GM19023 (cell line): ENCODE results near the gene ERC1.
"Not testable (repeated sequence)": the region's sequence is repeated elsewhere in the genome, so short reads cannot be mapped to it uniquely, and the experiment has no call there.

Experiments
- ATAC-seq: cut with Tn5 transposase; IDR thresholded peaks from one replicate; pipeline ENCODE4 v1.9.1; 2021; ENCODE audit warnings: mild to moderate bottlenecking, moderate library complexity; ENCODE audit not compliant: unreplicated experiment

The ERC1 gene

DNA sequence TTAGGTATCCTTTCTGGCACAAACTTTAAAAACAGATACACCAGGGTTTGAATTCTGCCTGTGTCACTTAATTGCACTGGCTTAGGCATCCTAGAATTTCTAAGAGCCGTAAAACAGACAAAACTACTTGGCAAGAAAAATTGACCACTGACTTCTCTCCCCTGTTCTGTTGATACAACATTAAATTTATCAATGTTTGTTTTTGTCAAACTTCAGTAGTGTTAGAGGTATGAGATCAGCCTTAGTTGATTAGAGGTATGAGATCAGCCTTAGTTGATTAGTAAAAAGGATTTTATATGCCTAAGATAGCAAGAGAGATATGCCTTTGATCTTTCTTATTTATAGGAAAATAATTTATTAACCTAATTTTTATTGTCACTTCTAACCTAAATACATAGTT is 320.1 kb downstream of the ERC1 start:
- no peak for ATAC-seq

- ATAC-seq = no peak
Measured at GRCh38 chr12:1313906-1314305, 322.9 kb downstream of the ERC1 start.

GRCh38 chr12:1314523-1314922 is 323.5 kb downstream of the ERC1 start:
- ATAC-seq = no peak

DNA sequence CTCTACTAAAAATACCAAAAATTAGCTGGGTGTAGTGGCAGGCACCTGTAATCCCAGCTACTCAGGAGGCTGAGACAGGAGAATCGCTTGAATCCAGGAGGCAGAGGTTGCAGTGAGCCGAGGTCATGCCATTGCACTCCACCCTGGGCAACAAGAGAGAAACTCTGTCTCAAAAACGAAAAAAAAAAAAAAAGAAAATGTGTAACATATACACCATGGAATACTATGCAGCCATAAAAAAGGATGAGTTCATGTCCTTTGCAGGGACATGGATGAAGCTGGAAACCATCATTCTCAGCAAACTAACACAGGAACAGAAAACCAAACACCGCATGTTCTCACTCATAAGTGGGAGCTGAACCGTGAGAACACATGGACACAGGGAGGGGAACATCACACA is 326.0 kb downstream of the ERC1 start:
- not testable (repeated sequence) for ATAC-seq

GRCh38 chr12:1318327-1319031 is 327.5 kb downstream of the ERC1 start:
- no peak for ATAC-seq

- ATAC-seq = no peak
Measured at GRCh38 chr12:1319212-1319611, 328.2 kb downstream of the ERC1 start.

DNA sequence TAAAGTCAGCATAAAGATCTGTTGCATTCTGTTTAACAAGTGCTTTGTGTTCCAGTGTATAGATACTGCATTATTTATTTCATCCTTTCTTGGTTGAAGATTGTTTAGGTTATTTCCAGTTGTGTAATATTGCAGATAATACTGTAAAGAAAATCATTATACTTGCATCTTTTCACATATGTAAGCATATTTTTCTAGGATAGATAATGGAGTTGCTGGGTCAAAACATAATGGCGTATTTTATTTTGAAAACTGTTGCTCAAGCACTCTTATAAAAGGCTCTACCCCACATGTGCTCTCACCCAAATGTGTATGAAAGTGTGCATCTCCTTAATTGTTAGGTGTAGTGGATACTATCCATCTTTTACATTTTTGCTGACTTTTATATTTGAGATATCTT is 329.0 kb downstream of the ERC1 start:
- no peak for ATAC-seq

DNA sequence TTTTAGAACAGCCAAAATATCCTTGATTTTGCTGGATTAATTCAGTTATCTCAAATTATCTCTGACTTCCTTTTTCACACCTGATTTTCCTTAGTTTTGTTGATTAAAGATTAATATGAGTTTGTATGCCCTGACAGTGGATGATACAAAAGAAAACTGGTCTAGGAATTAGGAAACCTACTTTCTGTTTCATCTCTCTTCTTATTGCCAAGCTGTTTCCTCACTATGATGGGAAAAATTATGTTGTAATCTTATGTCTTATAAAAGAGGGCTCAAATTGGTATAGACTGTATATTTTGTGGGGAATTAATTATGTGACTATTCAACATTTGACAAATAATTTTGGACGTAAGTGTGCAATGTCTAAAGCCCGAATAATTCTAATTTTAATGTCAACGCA is 331.8 kb downstream of the ERC1 start:
- ATAC-seq = no peak

- ATAC-seq = no peak
Measured at GRCh38 chr12:1324099-1324498, 333.1 kb downstream of the ERC1 start.

- ATAC-seq = no peak
Measured at GRCh38 chr12:1324910-1325309, 333.9 kb downstream of the ERC1 start.

GRCh38 chr12:1325666-1326065 is 334.6 kb downstream of the ERC1 start:
- no peak for ATAC-seq

GRCh38 chr12:1326258-1326657 is 335.2 kb downstream of the ERC1 start:
- ATAC-seq = no peak

- ATAC-seq = no peak
Measured at GRCh38 chr12:1328391-1328790, 337.4 kb downstream of the ERC1 start.

- ATAC-seq = no peak
Measured at GRCh38 chr12:1329784-1330476, 338.9 kb downstream of the ERC1 start.

DNA sequence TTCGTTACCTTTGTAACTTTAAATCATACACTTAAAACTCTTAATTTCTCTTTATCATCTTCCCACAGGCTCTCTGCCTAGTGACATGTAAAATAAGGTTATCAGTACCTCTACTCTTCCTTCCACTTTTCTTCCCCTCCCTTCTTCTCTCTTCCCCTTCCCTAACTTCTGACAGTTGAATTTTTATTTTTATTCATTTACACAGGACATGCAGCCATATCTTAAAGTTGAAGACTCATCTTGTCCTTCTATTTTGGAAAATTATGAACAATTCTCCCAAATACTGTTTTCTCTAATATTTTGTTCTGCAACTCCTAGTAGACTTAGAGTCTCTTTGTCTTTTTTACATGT is 339.4 kb downstream of the ERC1 start:
- no peak for ATAC-seq

DNA sequence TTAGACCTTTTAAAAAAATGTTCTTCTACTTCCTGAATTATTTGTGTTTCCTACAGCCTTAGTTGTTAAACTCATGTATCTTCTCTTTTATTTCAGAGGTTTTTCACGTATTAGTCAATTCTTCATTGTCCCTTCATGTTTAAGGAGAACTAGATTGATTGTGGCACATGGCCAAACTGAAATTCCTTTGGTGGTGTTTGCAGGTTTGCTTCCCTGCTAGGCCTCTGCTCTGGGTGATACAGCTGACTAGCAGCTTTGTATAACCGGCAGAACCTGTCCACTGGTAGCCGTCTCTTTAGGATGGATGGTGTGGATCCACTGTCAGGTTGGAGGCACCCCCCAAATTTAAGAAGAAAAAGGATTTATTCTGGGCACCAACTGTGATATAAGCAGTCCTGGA is 341.3 kb downstream of the ERC1 start:
- no peak for ATAC-seq

GRCh38 chr12:1338483-1339177 is 347.6 kb downstream of the ERC1 start:
- ATAC-seq = no peak

- not testable (repeated sequence) for ATAC-seq
Measured at GRCh38 chr12:1339178-1339541, 348.1 kb downstream of the ERC1 start.

DNA sequence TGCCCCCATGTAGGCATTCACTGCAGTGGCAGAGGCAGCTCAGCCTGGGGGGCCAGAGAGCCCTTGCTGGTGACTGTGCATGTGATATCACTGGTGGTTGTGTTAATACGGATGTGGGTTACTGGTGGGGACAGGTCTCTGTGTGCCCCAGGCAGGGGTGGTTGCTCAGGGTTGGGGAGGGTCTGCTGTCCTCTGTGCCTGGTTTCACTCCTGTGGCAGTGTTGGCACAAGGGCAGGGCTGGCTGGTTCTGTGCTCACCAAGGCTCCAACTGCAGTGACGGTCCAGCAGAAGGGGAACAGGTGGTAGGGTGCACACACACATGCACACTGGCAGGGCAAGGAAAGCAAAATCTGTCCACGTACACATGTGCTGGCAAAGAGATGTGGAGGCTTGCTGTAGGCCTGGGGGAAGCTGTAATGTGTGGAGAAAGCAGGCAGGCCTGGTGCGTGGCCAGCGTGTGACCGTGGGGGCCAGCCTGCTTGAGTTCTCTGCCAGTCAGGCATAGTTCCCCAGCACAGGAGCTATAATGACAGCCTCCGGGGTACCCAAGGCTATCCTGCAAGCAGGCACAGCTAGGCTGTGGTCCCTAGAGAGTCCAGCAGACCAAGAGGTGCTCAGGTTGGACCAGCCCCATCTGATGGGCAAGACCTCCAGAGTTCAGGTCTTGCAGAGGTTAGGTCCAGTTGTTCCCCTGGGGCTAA is 348.7 kb downstream of the ERC1 start:
- ATAC-seq = no peak

DNA sequence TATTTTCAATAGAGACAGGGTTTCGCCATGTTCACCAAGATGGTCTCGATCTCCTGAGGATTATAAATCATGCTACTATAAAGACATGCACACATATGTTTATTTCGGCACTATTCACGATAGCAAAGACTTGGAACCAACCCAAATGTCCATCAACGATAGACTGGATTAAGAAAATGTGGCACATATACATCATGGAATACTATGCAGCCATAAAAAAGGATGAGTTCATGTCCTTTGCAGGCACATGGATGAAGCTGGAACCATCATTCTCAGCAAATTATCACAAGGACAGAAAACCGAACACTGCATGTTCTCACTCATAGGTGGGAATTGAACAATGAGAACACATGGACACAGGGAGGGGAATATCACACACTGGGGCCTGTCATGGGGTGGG is 350.2 kb downstream of the ERC1 start:
- not testable (repeated sequence) for ATAC-seq

DNA sequence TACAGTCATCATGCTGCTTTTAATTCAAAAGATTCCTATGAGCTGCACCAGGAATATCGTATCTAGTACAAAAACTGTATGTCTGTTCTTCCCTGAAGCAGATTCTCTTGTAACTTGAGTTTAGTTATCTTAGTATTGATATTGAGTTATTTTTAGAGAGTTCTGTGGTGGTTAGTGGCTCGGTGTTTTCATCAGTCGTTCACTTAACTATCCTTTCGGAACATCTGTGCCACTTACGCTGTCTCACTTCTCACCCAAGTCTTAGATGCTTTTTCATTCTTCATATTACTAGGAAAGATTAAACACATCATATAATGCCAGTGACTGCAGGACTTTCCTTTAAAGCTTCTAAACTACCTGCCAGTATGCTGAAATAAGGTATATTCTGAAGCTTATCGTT is 352.4 kb downstream of the ERC1 start:
- ATAC-seq = no peak

GRCh38 chr12:1344245-1344644 is 353.2 kb downstream of the ERC1 start:
- no peak for ATAC-seq
